Measurements from ENCODE around the gene OAS3.

DNA sequence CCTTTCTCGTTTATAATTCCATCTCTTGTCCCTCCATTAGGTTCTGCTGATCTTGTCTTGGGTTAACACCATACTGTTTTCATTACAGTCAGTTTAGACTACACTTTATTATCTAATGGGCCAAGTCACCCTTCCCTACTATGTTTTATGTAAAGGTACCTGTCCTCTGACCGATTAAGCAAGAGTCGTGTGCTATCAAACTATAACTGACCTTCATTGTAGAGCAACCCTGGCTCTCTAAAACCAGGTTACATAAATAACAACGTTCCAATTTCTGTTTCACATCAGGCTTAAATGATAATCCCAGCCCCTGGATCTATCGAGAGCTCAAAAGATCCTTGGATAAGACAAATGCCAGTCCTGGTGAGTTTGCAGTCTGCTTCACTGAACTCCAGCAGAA is 56.7 kb downstream of the OAS3 start:
- TF ChIP-seq EZH2phosphoT487 (IDR thresholded peaks at IDR 0.05; ENCODE audit: insufficient read depth, low read depth) (no peak), EZH2 (IDR thresholded peaks at IDR 0.05; ENCODE audit: insufficient read depth, poor library complexity, severe bottlenecking) (no peak)

Measured in GM23248 (cell line).